K562 (cell line): Measurements from ENCODE around the gene SYPL2. TPM values are rescaled to one million over a fixed set of nuclear protein-coding genes. Genes with fewer than 3 reads are reported as not detected.
A peak's percentile ranks its signal among the peaks of the same experiment; 100 is the strongest.

Experiments used
- ATF2 ChIP-seq: sonication (generic); formaldehyde crosslinking; IDR thresholded peaks from 2 replicates; pipeline ENCODE4 v1.8.1; 2022; ENCODE audit warnings: missing genetic modification reagents
- BHLHE40 ChIP-seq: IDR thresholded peaks from 2 replicates; pipeline ENCODE4 v1.6.1; 2011; ENCODE audit warnings: low read length, improper control_type of control experiment
- CHD4 ChIP-seq: fragments of 200-600 bp; sonication (generic); IDR thresholded peaks from 3 replicates; pipeline ENCODE4 v1.6.1; 2012; ENCODE audit warnings: low read depth, mild to moderate bottlenecking, mixed read lengths, low read length, inconsistent platforms; ENCODE audit not compliant: insufficient read depth, insufficient replicate concordance, poor library complexity, severe bottlenecking
- COPS2 ChIP-seq: fragments of 450-650 bp; conservative IDR thresholded peaks from 2 replicates; pipeline ENCODE4 v1.6.1; 2016; ENCODE audit warnings: mild to moderate bottlenecking, moderate library complexity
- GTF2F1 ChIP-seq: IDR thresholded peaks from 2 replicates; pipeline ENCODE4 v1.6.1; 2011; ENCODE audit warnings: low read depth, low read length, improper control_type of control experiment
- HIVEP1 ChIP-seq: fragments of 250-450 bp; sonication (Bioruptor Pico); IDR thresholded peaks from 2 replicates; pipeline ENCODE4 v1.4.0; 2020; ENCODE audit warnings: mild to moderate bottlenecking
- ILF3 ChIP-seq: fragments of 450-650 bp; IDR thresholded peaks from 2 replicates; pipeline ENCODE4 v1.6.1; 2018; ENCODE audit warnings: antibody characterized with exemption, mild to moderate bottlenecking, moderate library complexity, borderline replicate concordance
- ILK ChIP-seq: fragments of 450-650 bp; IDR thresholded peaks from 2 replicates; pipeline ENCODE4 v1.6.1; 2016; ENCODE audit warnings: missing genetic modification characterization, low read depth, mild to moderate bottlenecking, missing compliant biosample characterization, moderate library complexity, borderline replicate concordance
- MYNN ChIP-seq, 2 experiments: sonication (generic); formaldehyde crosslinking in 1 of 2; IDR thresholded peaks; 2 replicates each; pipeline versions ENCODE4 v1.5.0 to v1.6.1; 2016 to 2020; ENCODE audit warnings: antibody characterized with exemption in 1 of 2, missing genetic modification reagents in 1 of 2
- NONO ChIP-seq, 2 experiments: fragments of 200-400 bp in 1 of 2; fragments of 450-650 bp in 1 of 2; formaldehyde crosslinking in 1 of 2; IDR thresholded peaks; 2 replicates each; pipeline ENCODE4 v1.6.1; 2017; ENCODE audit warnings: low read depth in 2 of 2, mild to moderate bottlenecking in 2 of 2, moderate library complexity in 2 of 2, low read length in 1 of 2
- NR3C1 ChIP-seq: sonication (generic); formaldehyde crosslinking; IDR thresholded peaks from 2 replicates; pipeline ENCODE4 v1.8.1; 2022; ENCODE audit warnings: missing genetic modification reagents
- POLR3A ChIP-seq: IDR thresholded peaks from 2 replicates; pipeline ENCODE4 v1.6.1; 2011; ENCODE audit warnings: borderline replicate concordance, mild to moderate bottlenecking, moderate library complexity; ENCODE audit not compliant: insufficient read length, insufficient read depth; ENCODE audit errors: extremely low read depth
- PTRF ChIP-seq: fragments of 450-650 bp; IDR thresholded peaks from 2 replicates; pipeline ENCODE4 v1.6.1; 2016; ENCODE audit warnings: mild to moderate bottlenecking, missing genetic modification characterization, missing compliant biosample characterization
- RCOR1 ChIP-seq, 2 experiments: IDR thresholded peaks; 2 replicates each; pipeline ENCODE4 v1.6.1; 2012; ENCODE audit warnings: low read depth in 2 of 2, low read length in 2 of 2, borderline replicate concordance in 1 of 2, improper control_type of control experiment in 1 of 2
- RNF219 ChIP-seq: fragments of 250-450 bp; sonication (Bioruptor Pico); IDR thresholded peaks from 2 replicates; pipeline ENCODE4 v1.5.0; 2022; ENCODE audit warnings: mild to moderate bottlenecking
- SMARCC2 ChIP-seq: fragments of 450-650 bp; IDR thresholded peaks from 2 replicates; pipeline ENCODE4 v1.6.1; 2017; ENCODE audit warnings: antibody characterized with exemption, moderate library complexity, mild to moderate bottlenecking, low read depth
- THAP12 ChIP-seq: fragments of 250-450 bp; sonication (Bioruptor Pico); IDR thresholded peaks from 2 replicates; pipeline ENCODE4 v1.9.0; 2021; ENCODE audit warnings: mild to moderate bottlenecking, inconsistent platforms
- ZNF507 ChIP-seq: conservative IDR thresholded peaks from 2 replicates; pipeline ENCODE4 v1.6.1; 2017; ENCODE audit warnings: missing genetic modification characterization, missing compliant biosample characterization
- ZNF586 ChIP-seq: fragments of 450-650 bp; formaldehyde crosslinking; conservative IDR thresholded peaks from 2 replicates; pipeline ENCODE4 v1.4.0; 2020; ENCODE audit warnings: mild to moderate bottlenecking, moderate library complexity
- polyA plus RNA-seq, 8 experiments: library from polyadenylated mRNA; depleted of rRNA in 4 of 8; stranded (reverse) in 5 of 8; unstranded in 3 of 8; fragments of >200 nt; fragmentation: Nextera tagmentation in 2 of 8; fragmentation: Illumina TruSeq in 1 of 8; extraction: Ambion mirVana in 2 of 8; extraction: Trizol in 1 of 8; gene quantifications; 2 replicates each; pipeline versions ENCODE4 v1.2.1 to v1.2.3, GENCODE V29; 2011 to 2014; ENCODE audit warnings: inconsistent platforms in 1 of 8, missing spikeins in 1 of 8
- total RNA-seq, 7 experiments: library from RNA; depleted of rRNA in 6 of 7; stranded (reverse); fragments of >200 nt in 6 of 7; fragmentation: Illumina TruSeq in 2 of 7; extraction: Trizol in 2 of 7; gene quantifications; 2 replicates each; pipeline versions ENCODE4 v1.2.1 to v1.2.3, GENCODE V29; 2011 to 2021; ENCODE audit warnings: low replicate concordance in 1 of 7

SYPL2 gene
- total and polyA plus RNA-seq, 9 of the 15 experiments (the other 6 are each of a cell fraction or from before 2014, with no cell fraction given), result 0.03 to 0.20 (median 0.07) TPM; not detected in 2

DNA sequence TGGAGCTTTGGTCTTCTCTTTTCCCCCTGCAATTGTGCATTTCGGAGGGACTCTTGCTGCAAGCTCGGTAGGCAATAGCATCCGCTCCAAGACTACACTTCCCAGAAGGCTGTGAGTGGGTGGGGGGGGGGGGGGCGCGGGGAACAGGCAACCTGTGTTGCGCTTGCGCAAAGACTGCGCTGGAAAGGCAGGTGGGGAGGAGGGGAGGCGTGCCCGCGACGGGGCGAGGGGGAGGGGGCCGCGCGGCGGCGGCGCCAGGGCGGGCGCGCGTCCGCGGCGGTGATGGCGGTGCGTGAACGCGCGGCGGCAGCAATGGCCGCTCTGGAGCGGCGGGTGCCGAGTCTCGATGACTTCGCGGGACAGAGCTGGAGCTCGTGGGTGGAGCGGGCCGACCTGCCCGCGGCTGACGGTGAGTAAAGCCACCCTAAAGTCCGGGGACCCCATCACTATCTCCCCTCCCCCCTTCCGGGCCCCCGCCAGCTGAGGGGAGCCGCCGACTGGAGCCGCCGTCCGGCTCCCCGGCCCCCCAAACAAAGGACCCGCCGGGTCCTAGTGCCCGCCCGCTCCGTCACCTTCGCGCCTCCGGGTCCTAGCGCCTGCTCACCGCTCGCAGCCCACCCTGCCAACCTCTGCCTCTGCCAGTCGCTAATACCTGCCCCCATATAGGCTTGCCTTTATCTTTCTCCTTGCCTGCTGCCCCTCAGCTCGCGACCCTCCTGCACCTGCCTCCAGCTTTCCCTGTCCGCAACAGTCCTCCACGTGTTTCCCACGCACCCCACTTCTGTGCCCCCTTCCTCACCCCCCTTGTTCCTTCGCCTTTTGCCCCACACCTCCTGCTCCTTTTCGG is 17.5 kb downstream of the SYPL2 start, which contains the start of gene ATXN7L2 (continued):
- TF ChIP-seq BHLHE40 (peak; percentile 2; the same call in 1 of the 2 replicates), ILF3 (no peak; the same call in 1 of the 2 replicates), SMARCC2 (no peak), ZNF586 (CRISPR knock-in tag) (no peak), PTRF (no peak), RNF219 (CRISPR knock-in tag) (no peak), NR3C1 (CRISPR knock-in tag) (peak; percentile 93), NONO (IDR thresholded peaks at IDR 0.05; ENCODE audit: low read depth in 2 of 2, low read length in 1 of 2) (peak in 1 of 2 experiments; percentile 87; a peak in 1 of 4 replicates), POLR3A (no peak), ILK (no peak), THAP12 (CRISPR knock-in tag) (peak; percentile 79), ATF2 (CRISPR knock-in tag) (no peak; the same call in 1 of the 2 replicates), COPS2 (no peak), MYNN (IDR thresholded peaks at IDR 0.05) (no peak), MYNN (CRISPR knock-in tag; IDR thresholded peaks at IDR 0.05) (no peak), ZNF507 (no peak), RCOR1 (IDR thresholded peaks at IDR 0.05; ENCODE audit: borderline replicate concordance in 1 of 2, low read depth in 2 of 2, low read length in 2 of 2) (peak in 1 of 2 experiments; percentile 55; a peak in 2 of 4 replicates), GTF2F1 (no peak), HIVEP1 (peak; percentile 68; the same call in 1 of the 2 replicates), CHD4 (no peak)
